ENCODE measurements around the gene OR2L3.

Gene OR2L3

GRCh38 chr1:248094884-248095283 lies 48.2 kb downstream of the OR2L3 start, which contains the start of gene OR2L13:
Gene OR2L13 (plus strand): TSS chr1:248095184. CDS start chr1:248099376, 4,192 bp downstream.
- H3K4me3 ChIP-seq (ENCODE audit: low read depth, low read length), result no peak within 1 kb of the TSS
- TF ChIP-seq CTCF (IDR thresholded peaks at IDR 0.05; ENCODE audit: low read depth, low read length), result no peak

GRCh38 chr1:248098529-248098928 lies 51.9 kb downstream of the OR2L3 start:
- H3K4me3 ChIP-seq (ENCODE audit: low read depth, low read length), result no peak overlapping the region
- no peak for TF ChIP-seq CTCF (IDR thresholded peaks at IDR 0.05; ENCODE audit: low read depth, low read length)

GRCh38 chr1:248102847-248103246 lies 56.2 kb downstream of the OR2L3 start:
- TF ChIP-seq CTCF (IDR thresholded peaks at IDR 0.05; ENCODE audit: low read depth, low read length), result no peak
- H3K4me3 ChIP-seq (ENCODE audit: low read depth, low read length), result no peak overlapping the region

- TF ChIP-seq CTCF (IDR thresholded peaks at IDR 0.05; ENCODE audit: low read depth, low read length), result no peak
- no peak overlapping the region for H3K4me3 ChIP-seq (ENCODE audit: low read depth, low read length)
These were observed 64.5 kb downstream of the OR2L3 start for GRCh38 chr1:248111157-248111556.

Data from WI38 (cell line).